Measurements from ENCODE around the gene PLAGL2. TPM values are rescaled to one million over a fixed set of nuclear protein-coding genes. Genes with fewer than 3 reads are reported as not detected.
"Not testable (repeated sequence)": the region's sequence is repeated elsewhere in the genome, so short reads cannot be mapped to it uniquely, and the experiment has no call there.

PLAGL2 gene
- polyA plus RNA-seq, 1 experiment = 3.1 TPM

DNA sequence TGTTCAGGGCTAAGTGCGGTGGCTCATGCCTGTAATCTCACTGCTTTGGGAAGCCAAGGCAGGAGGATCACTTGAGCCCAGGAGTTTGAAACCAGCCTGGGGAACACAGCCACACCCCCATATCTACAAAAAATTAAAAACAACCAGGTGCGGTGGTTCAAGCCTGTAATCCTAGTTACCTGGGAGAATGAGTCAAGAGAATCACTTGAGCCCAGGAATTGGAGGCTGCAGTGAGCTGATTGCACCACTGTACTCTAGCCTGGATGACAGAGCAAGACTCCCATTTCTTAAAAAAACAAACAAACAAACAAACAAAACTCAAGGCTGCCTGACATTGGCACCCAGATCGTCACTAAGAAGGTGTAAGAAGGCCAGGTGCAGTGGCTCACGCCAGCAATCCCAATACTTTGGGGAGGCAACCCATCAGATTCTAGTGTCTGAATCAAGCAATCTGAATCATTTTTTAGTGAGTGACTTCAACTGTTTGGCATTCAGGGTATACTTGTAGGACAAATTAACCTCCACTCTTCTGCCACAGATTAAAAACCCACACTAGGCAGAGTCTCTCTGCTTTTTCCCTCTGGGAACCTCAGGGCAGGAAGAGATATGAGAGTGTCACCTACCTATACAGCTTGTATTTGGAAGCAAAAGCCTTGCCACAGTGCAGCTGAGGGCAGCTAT is 6.1 kb downstream of the PLAGL2 start:
- H3K27me3 ChIP-seq (ENCODE audit: control insufficient read depth, insufficient read depth, low read length) = no peaks in the 10 kb centered on the region
- POLR2A ChIA-PET = no interaction called here
- CTCF ChIA-PET = no interaction called here
- TF ChIP-seq, protein P1, sequence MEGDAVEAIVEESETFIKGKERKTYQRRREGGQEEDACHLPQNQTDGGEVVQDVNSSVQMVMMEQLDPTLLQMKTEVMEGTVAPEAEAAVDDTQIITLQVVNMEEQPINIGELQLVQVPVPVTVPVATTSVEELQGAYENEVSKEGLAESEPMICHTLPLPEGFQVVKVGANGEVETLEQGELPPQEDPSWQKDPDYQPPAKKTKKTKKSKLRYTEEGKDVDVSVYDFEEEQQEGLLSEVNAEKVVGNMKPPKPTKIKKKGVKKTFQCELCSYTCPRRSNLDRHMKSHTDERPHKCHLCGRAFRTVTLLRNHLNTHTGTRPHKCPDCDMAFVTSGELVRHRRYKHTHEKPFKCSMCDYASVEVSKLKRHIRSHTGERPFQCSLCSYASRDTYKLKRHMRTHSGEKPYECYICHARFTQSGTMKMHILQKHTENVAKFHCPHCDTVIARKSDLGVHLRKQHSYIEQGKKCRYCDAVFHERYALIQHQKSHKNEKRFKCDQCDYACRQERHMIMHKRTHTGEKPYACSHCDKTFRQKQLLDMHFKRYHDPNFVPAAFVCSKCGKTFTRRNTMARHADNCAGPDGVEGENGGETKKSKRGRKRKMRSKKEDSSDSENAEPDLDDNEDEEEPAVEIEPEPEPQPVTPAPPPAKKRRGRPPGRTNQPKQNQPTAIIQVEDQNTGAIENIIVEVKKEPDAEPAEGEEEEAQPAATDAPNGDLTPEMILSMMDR (IDR thresholded peaks at IDR 0.05; ENCODE audit: insufficient read depth, low read depth, low read length) = no peak
- peaks cover 11% of the 10 kb centered on the region for H3K36me3 ChIP-seq (ENCODE audit: control insufficient read depth, insufficient read depth, low read length)
- no peak for DNase-seq (ENCODE audit: low read depth)
- no peak overlapping the region for H3K4me3 ChIP-seq (ENCODE audit: low read depth, low read length)

DNA sequence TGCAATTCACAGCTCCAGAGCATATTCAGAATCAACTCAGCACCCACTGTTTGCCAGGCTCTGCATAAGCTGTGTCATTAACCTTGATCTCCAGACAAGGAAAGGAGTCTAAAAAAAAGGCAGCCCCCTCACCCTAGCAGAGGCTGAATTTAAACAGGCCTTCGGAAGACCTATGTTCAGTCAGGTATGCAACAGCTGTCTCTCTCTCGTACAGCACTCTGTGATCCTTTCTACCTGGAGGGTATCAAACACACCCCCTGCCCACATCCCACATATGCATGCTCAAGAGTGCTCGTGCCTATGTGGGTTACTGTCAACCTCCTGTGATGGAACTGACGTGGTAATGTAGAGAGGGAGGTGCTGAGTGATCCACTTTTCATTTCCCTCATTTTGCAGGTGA is 8.5 kb downstream of the PLAGL2 start:
- POLR2A ChIA-PET = no interaction called here
- H3K4me3 ChIP-seq (ENCODE audit: low read depth, low read length) = no peak overlapping the region
- TF ChIP-seq, protein P1 (IDR thresholded peaks at IDR 0.05; ENCODE audit: insufficient read depth, low read depth, low read length) = no peak
- CTCF ChIA-PET = no interaction called here
- no peak for DNase-seq (ENCODE audit: low read depth)
- no peaks in the 10 kb centered on the region for H3K27me3 ChIP-seq (ENCODE audit: control insufficient read depth, insufficient read depth, low read length)
- H3K36me3 ChIP-seq (ENCODE audit: control insufficient read depth, insufficient read depth, low read length) = peaks cover 22% of the 10 kb centered on the region

DNA sequence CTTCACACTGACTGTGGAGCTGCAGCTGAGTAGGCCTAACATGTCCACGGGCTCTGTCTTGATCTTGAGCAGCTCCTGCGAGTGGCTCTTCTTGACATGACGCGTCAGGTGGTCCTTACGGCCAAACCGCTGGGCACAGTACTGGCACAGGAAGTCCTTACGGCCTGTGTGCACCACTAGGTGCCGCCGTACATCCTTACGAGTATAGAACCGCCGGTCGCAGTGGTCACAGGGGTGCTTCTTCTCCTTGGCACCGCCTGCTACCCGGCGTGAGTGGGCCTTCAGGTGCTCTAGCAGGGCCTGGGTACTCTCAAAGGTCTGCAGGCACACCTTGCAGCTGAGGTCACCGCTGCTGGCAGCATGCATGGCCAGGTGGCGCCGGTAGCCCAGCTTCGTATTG is 10.4 kb downstream of the PLAGL2 start:
- peaks cover 22% of the 10 kb centered on the region for H3K36me3 ChIP-seq (ENCODE audit: control insufficient read depth, insufficient read depth, low read length)

DNA sequence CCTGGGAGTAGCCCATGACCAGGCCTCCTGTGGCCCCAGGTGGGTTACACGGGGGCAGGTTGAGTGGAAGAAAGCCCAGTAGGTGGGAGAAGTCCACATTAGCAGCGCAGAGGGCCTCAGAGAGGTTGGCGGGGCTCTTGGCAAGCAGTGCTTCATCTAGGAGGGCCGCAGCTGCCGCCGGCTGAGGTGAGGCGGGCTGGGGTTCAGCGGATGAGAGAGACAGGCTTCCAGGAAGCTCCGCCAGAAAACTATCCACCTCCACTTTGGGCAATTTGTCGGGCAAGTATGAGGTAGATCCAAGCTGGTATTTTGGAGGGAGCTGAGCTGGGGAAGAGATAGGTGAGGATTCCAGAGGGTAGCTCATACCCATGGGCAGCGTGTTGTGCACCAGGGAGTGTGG is 10.9 kb downstream of the PLAGL2 start:
- H3K36me3 ChIP-seq (ENCODE audit: control insufficient read depth, insufficient read depth, low read length) = peaks cover 21% of the 10 kb centered on the region
- DNase-seq (ENCODE audit: low read depth); H3K4me3 ChIP-seq (ENCODE audit: low read depth, low read length); H3K27me3 ChIP-seq (ENCODE audit: control insufficient read depth, insufficient read depth, low read length); CTCF ChIA-PET; POLR2A ChIA-PET: not testable (repeated sequence)

More for the DNA sequence above, 10.4 kb downstream of the PLAGL2 start:
- POLR2A ChIA-PET; DNase-seq (ENCODE audit: low read depth); CTCF ChIA-PET; H3K4me3 ChIP-seq (ENCODE audit: low read depth, low read length); H3K27me3 ChIP-seq (ENCODE audit: control insufficient read depth, insufficient read depth, low read length): not testable (repeated sequence)

DNA sequence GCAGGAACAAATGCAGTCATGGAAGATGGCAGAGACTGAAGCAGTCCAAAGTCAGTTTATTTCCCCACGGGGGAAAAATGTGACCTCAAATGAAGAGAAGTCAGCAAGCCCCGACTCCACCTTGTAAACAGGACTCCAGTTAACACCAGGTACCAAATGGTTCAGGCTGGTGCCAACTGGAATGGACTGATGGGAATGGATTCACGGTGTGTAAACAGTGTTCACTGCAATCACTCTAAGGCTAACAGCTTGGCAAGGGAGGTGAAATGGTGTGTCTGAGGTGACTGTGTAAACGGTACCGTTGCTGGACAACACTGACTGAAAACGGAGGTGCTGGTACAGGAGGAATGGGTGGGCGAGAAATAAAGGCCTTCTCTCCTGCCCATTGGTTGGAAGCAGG is 12.0 kb downstream of the PLAGL2 start:
- Histone ChIP-seq H3K4me3 (ENCODE audit: low read depth, low read length) (no peak overlapping the region), H3K36me3 (ENCODE audit: control insufficient read depth, insufficient read depth, low read length) (peaks cover 19% of the 10 kb centered on the region), H3K27me3 (ENCODE audit: control insufficient read depth, insufficient read depth, low read length) (no peaks in the 10 kb centered on the region)
- TF ChIP-seq, protein P1 (IDR thresholded peaks at IDR 0.05; ENCODE audit: insufficient read depth, low read depth, low read length) = no peak
- ChIA-PET POLR2A (no interaction called here), CTCF (interaction anchor here (1.0 kb wide), 1 partner anchor 8 kb away, joined by 3 read pairs; no protein-coding TSS in a partner anchor)
- DNase-seq (ENCODE audit: low read depth) = no peak

DNA sequence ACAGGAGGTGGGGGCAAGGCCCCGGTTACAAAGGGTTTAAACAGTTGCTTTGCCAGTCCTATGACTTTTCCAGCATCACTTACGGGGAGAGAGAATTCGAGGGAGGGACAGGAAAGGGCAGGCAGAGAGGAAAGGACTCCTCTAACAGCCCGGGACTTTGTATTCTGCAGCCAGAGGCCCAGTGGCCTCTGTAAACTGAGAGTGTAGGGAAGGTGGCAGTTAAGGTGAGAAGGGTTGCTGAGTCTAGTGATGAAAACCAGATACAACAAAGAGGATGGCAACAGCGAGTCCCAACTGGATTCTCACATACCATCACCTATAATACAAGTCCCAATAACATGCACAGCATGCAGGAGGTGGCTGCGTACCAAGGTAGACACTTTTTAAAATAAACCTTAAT is 13.5 kb downstream of the PLAGL2 start:
- H3K36me3 ChIP-seq (ENCODE audit: control insufficient read depth, insufficient read depth, low read length) = peaks cover 19% of the 10 kb centered on the region
- POLR2A ChIA-PET = no interaction called here
- H3K4me3 ChIP-seq (ENCODE audit: low read depth, low read length) = no peak overlapping the region
- H3K27me3 ChIP-seq (ENCODE audit: control insufficient read depth, insufficient read depth, low read length) = no peaks in the 10 kb centered on the region
- CTCF ChIA-PET = no interaction called here
- no peak for DNase-seq (ENCODE audit: low read depth)
- TF ChIP-seq, protein P1 (IDR thresholded peaks at IDR 0.05; ENCODE audit: insufficient read depth, low read depth, low read length) = no peak

DNA sequence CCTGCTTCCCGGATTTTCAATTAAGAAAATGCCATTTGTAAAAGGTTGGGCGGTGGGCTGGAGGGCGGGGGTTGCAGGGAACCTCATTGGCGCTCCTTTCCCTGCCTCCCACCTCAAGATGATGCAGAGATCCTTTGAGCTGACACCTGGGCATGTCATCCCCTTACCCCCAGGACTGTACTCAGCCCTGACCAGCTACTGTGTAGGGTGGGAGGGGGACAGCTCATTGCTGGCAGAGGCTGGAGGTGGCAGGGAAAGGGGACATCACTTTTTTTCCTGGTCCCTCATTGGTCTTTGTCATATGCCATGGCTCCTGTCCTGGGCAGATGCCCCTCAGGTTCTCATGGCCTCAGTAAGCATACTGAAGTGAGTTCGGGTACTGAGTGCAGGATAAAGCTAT is 14.2 kb downstream of the PLAGL2 start:
- H3K27me3 ChIP-seq (ENCODE audit: control insufficient read depth, insufficient read depth, low read length); DNase-seq (ENCODE audit: low read depth); POLR2A ChIA-PET; CTCF ChIA-PET; H3K4me3 ChIP-seq (ENCODE audit: low read depth, low read length): not testable (repeated sequence)
- peaks cover 19% of the 10 kb centered on the region for H3K36me3 ChIP-seq (ENCODE audit: control insufficient read depth, insufficient read depth, low read length)

Data from BJ (cell line).